Stimulated activated CD4-positive, alpha-beta T cell treated with anti-CD3 and anti-CD28 coated beads, Interleukin-4, amount 100 ng/mL, for 4 hours (primary cell): ENCODE results near the gene WDR3.

Source experiments
- DNase-seq, 2 experiments: peaks; one replicate each; pipeline ENCODE4 v3.0.0-alpha.2; 2020

Gene WDR3

DNA sequence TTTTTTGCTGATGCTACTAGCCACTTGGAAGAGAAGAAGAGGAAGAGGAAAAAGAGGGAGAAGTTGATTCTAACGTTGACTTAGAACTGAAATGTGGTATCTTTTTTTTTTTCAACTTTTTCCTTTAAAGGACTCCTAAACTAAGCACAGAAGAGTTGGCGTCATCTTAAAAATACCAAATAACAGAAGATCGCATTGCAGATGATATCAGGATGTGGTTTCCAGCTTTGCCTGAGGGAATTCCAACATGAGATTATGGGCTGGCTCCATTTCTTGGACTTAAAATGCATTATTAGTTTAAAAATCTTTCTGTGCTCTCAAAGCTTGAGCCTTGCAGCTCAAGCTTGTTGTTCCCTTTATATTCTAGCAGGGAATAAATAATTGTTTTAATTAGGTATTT is 29.8 kb downstream of the WDR3 start:
- no peak for DNase-seq

DNA sequence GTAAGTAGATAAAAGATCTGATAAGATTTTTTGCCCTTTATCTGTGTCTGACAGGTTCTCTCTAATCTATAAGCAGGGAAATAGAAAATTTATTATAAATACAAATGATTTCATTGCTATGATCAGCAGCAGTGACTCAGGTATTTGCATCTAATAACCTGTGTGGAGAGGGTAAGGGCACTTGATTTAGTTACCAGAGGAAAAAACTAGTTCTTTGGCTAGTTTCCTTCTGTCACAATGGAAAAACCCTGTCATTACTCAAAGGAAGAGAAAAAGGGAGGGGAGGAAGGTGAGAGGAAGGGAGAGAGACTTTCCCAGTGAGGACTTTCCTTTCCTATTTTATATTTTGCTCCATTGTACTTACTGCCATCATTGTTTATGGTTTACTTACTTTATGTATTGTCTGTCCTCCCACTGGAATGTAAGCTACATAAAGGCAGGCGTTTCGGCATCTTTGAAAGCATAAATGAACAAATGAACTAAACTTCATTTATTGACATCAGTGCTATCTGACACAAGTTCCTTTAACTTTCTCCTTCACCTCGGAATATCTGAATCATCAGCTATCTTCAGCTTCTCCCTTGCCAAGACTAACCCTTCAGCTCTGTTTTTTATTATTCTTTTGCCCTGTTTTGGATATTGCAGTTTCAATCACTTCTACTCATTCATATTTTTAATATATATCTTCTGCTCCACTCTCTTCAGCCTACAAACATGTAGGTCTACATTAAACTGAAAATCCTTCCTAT is 34.9 kb downstream of the WDR3 start:
- DNase-seq, result no peak

GRCh38 chr1:117967477-117967876 is 37.9 kb downstream of the WDR3 start:
- no peak for DNase-seq

DNA sequence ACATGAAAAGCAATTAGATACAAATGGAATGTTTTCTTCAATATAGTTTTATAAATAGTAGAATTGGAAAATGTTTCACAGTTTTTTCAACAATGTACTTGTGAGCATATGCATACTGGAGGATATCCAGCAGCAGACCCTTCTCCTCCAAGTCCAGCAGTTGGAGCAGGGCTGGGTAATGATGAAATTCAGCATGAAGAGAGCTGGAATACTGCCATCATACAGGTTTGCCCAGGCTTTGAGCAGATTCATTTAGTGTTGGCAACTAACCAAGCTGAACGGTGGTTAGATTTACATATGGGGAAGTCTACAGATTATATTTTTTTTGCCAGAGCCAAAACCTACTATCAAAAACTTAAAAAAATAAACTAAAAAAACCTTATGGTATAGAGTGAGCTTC is 38.3 kb downstream of the WDR3 start:
- DNase-seq, result no peak

DNA sequence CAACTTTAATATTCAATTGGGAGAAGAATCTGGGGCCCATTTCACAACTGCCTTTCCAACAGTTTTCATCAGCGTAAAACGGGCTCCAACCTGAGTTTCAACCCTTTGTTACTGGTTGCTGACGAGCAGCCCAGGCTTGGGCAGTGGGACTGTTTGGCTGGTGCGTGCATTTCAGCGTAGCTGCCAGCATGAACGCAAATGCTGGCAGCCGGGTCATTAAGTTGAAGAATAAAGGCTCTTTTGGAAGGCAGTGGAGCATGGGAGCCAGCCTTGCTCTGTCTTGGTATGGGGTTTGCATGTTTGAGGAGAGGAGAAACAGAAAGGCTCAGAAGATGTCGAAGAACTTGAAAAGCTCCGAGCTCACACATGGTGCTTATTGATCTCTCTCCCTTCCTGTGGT is 40.7 kb downstream of the WDR3 start:
- no peak for DNase-seq

- no peak for DNase-seq
Observed at GRCh38 chr1:117971777-117972176, 42.2 kb downstream of the WDR3 start.

DNA sequence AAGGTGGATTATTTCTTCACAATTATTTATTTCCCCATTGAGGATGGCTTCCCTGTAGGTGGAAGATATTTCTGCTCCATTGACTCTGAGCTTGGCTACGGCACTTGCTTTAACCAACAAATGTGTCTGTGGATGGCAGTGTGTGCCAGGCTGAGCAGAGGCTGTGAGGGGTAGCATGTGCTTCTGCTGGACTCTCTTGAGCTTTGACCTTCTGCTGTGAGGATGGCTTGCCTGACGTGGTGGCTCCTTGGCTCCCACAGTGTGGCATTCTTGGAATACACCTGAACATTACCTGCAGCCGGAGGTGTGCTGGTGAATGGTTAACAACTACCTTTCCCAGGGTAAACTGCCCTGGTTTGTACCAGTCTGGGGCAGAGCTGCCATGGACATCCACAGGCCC is 46.8 kb downstream of the WDR3 start:
- DNase-seq, result no peak

- DNase-seq, result no peak
Observed at GRCh38 chr1:117981455-117982192, 52.1 kb downstream of the WDR3 start.

DNA sequence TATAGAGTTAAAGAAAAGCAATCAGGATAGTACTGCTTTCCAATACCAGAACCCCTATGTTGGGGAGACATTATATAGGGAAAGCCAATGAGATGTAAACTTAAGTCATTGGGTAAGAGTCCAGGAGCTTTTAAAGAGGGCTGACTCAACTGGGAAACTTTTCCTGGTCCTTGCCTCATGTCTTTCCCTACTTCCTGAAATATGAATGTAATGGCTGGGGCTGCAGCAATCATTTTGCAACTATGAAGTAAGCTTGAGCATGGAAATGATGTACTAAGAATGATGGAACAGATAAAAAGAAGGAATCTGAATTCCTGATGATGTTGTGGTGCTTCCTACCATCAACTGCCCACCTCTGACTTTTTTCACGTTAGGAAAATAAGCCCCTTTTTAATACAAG is 55.7 kb downstream of the WDR3 start:
- DNase-seq, result no peak

- no peak for DNase-seq
Observed at GRCh38 chr1:117985973-117986372, 56.4 kb downstream of the WDR3 start.

GRCh38 chr1:118004312-118004711 is 74.8 kb downstream of the WDR3 start:
- DNase-seq, result no peak

DNA sequence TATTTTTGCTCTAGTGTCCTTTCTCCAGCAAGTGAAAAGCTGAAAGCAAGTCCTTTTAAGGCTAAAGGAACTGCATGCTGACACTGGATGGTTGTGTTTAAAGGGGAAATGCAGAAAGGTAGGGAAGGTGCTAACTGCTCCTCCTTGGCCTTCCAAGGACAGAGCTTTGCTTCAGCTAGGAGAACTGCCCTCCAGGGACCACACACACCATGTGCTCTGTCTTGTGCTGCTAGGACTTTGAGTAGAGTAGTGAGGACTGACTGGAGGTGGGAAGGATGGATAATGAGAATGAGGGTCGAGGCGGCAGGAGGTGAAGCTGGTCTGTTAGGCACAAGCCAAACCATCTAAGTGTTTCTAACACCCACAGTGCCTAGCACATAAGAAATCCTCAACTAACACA is 77.9 kb downstream of the WDR3 start:
- DNase-seq, result no peak

GRCh38 chr1:118008011-118008410 is 78.5 kb downstream of the WDR3 start:
- no peak for DNase-seq

GRCh38 chr1:118012515-118013124 is 83.1 kb downstream of the WDR3 start:
- no peak for DNase-seq

- DNase-seq, result no peak
Observed at GRCh38 chr1:118013336-118013735, 83.8 kb downstream of the WDR3 start.

DNA sequence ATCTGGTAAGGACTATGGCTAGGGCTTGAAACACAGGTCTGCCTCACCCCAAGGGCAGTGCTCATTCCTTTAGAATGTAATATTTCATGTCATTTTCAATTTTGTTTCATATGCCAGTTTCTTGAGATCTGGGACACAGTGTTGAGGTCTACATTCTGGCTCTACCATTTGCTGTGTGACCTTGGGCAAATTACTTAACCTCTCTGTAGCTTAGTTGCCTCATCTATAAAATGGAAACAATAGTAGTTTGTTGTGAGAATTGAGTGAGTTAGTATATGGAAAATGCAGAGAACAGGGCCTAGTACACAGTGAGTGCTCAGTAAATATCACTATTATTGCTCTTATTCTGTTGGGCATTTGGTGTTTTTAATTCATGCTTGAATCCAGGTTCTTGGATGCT is 84.4 kb downstream of the WDR3 start:
- no peak for DNase-seq
